ENCODE results near the gene ALDH1L1.

The ALDH1L1 gene

DNA sequence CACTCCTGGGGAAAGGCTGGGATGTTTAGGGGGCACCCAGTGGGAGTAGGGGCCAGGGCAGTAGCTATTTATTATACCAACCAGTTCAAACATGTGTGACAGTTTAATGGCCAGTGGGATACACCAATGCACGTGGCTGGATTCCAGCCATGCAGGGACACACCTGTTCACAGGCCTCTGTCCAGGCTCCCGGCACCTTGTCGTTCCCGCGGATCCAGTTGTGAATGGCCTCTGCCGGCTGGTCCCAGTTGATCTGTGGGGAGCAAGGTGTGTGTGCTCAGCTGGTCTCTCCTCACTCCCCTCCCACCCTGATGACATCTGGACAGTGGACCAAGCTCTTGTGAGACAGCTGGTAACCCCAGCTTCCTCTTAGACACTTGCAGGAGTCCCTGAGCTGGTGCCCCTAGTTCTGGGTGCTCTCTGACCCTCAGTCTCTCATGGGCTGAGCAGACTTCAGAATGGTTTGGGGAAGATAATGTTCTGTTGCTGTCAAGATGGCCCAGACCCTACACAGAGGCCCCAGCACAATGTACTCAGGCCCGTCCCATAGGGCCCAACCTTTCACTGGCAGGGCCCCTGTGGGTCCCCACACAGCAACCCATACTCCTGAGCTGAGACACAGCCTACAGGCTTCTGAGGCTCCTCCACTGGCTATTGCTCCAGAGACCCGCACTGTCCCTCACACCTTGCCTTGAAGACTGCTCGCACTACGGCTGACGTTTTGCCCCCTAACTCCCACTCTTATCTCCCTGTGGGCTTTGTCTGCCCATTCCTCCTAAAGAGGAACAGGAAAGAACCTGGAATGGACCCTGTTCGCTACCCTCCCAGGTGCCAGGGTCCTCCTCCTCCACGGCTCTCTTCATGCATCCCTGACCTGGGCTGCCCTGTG lies 25.8 kb downstream of the ALDH1L1 start:
- no peak for DNase-seq (ENCODE audit: low spot score)

- DNase-seq (ENCODE audit: low spot score) = no peak
Observed at GRCh38 chr3:126153695-126154360, 26.6 kb downstream of the ALDH1L1 start.

DNA sequence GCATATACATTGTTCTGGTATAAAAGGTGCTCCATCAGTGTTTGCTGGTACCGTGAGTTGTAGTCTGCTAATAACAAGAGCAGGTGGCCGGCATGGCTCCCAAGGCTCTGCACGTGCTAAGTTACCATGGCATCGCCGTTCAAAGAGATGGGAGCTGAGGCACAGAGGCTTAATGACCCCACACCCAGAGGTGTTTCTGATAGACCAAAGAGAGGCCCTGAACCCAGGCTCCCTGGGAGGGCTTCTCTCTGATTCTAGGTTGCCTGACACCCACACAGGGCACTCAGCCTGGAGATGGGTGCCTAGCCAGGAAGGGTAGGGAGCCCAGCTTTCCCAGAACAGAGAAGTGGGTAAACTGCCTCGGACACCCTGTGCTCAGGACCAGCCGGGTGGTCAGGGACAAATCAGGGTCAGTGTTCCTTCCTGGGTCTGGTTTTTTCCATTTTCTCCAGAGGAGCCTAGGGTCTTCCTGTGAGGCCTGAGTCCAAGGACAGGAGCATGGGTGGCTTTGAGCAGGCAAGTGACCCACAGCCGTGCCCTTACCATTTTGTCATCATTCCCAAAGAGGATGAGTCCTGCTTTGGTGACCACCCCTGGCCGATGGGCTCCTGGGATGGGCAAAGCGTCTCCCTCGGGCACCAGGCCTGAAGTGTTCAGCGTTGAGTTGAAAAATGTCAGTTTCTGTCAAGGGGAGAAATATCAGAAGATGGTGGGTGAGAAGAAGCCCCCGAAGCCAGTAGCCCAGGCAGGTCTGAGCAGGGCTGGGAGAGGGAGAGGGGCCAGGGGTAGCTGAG lies 27.3 kb downstream of the ALDH1L1 start:
- DNase-seq (ENCODE audit: low spot score) = no peak

DNA sequence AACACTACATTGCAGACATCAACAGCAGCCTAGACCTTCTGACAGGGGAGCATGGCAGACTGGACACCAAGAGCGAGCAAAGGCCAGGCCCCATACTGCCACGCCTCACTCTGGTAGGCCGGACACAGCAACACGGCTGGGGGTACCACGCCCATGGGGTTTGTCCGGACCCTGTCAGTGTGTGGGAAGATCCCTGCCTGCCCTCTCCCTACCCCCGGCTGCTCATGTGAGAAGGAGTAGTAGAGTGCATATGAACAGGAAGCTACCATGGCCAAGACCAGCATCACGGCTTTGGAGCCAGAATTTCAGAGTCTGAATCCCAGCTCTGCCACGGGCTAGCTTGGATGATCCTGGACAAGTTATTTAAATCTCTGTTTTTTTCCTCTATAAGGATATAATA lies 27.9 kb downstream of the ALDH1L1 start:
- DNase-seq (ENCODE audit: low spot score) = no peak

DNA sequence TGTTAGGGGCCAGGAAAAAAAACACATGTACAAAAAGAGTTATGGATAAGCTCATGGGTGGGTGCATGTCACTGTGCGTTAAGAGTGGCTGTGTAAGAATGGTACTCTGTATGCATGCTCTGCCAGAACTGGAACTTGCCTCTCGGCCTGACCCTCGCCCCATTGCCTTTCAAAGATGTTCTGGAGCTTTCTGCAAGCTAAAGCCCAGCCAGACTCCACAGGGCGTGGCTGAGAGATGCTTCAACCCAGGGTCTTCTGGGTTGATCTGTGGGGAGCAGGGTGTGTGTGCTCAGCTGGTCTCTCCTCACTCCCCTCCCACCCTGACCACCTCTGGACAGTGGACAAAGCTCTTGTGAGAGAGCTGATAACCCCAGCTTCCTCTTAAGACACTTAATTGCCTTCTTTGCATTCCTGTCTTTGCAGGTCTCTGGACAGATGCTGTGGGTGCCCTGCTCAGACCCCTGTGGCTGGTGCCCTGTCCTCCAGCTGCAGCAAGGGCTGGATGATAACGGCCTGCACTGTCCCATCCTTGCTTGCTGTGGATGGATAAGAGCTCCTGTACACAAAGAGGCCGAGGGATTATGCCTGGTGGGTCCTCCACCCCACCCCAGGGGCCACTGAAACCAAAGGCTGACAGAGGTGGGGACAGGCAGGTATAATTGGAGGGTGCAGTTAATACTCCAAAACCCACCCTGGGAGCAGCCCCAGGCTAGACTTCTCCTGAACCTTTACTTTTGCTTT lies 28.7 kb downstream of the ALDH1L1 start:
- DNase-seq (ENCODE audit: low spot score) = no peak

GRCh38 chr3:126149960-126150515 lies 30.3 kb downstream of the ALDH1L1 start:
- no peak for DNase-seq (ENCODE audit: low spot score)

DNA sequence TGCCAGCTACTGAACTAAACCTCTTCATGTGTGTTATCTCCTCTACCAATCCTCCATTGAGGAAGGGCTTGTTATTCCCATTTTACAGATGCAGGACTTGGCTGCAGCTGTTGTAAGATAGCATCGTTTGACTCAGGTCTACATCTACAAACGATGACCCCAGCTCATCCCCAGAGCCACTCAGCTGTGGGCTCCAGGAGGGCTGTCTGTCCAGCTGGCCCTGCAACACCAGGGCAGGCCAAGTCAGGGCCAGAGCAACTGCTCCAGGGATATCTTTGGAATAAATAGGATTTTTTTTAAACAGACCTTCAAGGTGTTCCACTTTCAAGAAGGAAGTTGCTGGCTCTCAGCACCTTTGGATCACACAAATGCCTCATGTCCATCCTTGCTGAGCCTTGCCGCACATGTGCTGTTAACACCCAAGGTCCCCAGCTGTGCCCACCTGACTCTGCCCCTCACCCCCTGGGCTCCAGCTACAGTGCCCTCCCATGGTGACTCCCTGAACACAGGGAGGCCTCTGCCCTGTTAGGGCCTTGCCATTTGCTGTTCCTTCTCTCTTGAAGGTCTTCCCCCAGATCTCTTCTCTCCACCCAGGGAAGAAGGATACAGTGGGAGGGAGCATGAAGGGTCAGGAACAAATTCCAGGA lies 31.0 kb downstream of the ALDH1L1 start:
- DNase-seq (ENCODE audit: low spot score) = no peak

DNA sequence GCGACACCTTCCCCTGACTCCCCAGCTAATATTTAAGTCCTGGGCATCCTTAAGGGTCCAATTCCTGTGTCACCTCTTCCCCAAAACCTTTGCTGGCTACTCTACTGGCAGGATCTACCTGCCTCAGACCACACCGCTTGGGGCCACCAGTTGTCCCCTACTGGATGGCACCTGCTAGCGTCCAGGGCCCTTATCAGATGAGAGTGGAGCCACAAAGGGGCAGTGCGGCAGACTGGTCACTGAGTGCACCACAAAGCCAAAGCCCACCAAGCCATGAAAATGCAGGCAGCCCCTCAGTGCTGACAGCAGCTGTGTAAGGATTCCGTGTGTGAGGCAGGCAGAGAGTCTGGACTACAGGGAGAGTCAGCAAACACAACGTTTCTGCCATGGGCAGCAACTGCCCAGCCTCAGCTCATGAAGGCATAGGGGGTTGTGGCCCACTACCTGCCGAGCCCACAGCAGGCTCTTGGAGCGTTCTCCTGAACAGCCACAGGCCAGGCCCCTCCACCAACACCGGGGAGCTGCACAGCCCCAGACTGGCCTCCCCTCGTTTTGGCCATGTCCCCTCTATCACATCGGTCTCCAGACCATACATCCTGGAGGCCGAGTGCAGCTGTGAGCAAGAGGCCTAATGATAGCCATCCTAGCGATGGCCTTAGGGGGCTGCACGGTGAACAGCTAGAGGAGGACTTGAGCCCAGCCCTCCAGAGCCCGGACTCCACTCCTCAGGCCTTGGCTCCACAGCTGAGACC lies 32.3 kb downstream of the ALDH1L1 start:
- DNase-seq (ENCODE audit: low spot score) = no peak

DNA sequence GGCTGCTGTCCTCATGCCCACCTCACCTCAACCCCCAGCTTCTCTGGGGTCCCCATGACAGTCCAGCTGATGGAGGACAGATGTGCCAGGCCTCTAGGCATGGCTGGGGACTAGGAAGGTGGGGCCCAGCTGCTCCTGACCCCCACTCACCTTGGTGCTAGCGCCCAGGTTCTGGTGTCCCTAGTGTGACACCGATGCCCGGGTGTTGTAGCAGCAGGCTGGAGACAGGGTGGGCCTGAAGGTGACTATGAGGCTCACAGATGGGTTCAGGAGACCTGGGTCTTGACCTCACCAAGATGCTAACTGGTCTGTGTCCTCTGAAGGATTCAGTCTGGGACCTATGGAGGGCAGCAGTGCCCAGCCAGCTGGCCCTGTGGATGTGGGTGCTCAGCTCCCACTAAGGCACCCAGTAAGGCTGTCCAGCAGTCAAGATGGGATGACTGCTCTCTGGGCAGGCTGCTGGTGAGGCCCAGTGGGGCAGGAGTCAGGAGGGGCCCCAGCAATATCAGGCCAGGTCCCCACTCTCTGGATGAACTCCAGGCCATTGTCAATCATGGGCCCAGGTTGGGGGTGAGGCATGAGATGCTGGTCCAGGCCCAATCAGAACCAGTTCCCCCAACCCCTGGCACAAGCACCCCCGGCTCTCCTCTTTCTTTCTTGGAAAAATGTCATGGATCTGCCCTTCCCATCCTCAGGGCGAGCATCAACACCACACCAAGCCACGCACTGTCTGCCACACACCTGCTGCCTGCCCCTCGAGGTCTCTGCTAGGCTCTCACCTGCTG lies 33.0 kb downstream of the ALDH1L1 start:
- no peak for DNase-seq (ENCODE audit: low spot score)

GRCh38 chr3:126146525-126147146 lies 33.8 kb downstream of the ALDH1L1 start:
- DNase-seq (ENCODE audit: low spot score) = no peak

DNA sequence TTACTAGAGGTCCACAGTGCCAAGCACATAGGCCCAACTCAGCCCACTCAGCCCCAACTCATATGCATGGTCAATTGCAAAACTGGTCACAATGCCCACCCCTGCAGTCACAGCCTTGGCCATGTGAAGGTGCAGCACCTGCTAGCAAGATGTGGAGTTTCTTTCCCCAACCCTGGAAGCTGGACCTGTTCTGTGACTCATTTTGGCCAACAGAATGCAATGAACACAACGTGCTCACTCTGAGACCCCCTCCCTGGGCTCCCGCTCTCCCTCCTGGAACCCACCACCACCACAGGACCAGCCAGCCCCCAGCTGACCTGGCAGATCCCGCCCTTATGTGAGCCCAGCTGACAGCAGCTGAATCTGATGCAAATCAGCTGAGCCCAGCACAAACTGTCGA lies 34.4 kb downstream of the ALDH1L1 start:
- DNase-seq (ENCODE audit: low spot score) = no peak

GRCh38 chr3:126142652-126143051 lies 37.7 kb downstream of the ALDH1L1 start:
- no peak for DNase-seq (ENCODE audit: low spot score)

DNA sequence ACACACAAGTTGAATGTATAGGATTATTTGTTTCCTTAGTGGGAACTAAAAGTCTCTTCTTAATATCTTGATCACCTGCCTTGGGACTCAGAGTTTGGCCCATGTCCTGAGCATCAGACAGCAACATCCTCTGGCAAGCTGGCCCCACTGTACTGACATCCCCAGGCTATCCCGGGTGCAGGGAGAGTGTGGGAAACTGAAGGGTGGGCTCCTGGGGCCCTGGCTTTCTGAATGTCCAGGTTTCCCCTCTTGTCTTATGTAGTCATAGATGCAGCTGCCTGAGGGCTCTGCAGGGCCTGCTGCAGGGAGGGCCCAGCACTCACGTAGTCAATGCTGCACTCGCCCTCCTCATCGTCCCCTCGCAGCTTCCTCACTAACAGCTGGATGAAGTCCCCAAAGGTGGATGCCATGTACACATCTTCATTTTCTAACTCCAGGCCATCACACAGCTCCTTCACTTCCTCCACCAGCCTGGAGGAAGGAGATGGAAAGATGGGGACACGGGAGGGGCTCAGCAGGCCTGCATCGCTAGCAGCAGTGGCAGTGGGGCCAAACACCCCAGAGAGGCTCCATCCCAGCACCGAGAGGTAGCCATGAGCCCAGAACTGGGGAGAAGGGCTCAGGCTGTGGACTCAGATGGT lies 42.8 kb downstream of the ALDH1L1 start:
- DNase-seq (ENCODE audit: low spot score) = no peak

- DNase-seq (ENCODE audit: low spot score) = no peak
Observed at GRCh38 chr3:126136428-126137220, 43.8 kb downstream of the ALDH1L1 start.

DNA sequence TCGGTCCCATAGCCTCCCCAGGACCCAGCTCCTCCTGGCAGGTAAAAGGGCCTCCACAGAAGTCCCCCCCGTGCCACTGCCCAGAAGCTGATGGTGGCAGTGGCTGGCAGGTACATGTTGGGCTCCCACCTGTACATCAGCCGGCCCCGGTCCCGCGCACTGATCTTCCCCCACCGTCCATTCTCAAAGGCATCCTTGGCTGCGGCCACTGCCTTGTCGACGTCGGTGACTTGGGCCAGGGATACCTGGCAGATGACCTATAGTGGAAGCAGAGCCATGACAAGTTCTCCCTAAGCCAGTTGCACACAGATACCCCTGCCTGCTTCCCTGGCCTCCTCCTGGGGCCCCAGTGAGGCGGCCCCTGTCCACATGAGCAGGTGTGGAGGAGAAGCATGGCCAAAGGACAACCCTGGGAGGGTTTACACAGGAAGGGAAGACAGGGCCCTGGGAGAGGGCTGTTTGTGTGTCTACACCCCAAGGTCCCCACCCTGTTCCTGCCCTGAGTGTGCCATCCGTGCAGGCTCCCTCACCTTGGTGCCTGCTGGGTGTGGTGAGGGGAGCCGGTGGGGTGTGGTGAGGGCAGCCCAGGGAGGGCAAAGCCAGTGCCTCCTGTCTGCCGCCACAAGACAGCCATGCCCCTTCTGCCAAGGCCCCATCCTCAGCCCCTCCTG lies 44.8 kb downstream of the ALDH1L1 start:
- no peak for DNase-seq (ENCODE audit: low spot score)

DNA sequence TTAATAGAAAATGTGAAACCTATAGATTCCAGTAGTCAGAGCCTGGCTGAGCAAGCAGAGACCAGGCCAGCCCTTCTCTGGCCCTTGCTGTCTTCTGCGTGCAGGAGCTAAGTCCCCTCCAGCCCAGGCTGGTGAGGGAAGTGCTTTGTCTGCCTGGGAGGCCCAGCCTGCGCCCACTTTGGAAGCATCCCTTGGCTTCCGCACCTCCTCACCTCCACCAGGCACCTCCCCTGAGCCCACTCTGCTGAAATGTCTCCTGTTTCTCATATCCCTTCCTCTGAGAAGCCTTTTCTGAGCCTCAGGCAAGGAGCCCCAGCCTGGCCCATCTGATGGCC lies 45.3 kb downstream of the ALDH1L1 start:
- no peak for DNase-seq (ENCODE audit: low spot score)

- DNase-seq (ENCODE audit: low spot score) = peak; percentile 55
Observed at GRCh38 chr3:126134219-126134975, 46.0 kb downstream of the ALDH1L1 start.

Measured in kidney tubule cell (primary cell).